Measurements from ENCODE around the gene MYLK. TPM values are rescaled to one million over a fixed set of nuclear protein-coding genes. Genes with fewer than 3 reads are reported as not detected.

The MYLK gene
- total and polyA plus RNA-seq, 4 donors: 17.1 to 158 (median 41.9) TPM

DNA sequence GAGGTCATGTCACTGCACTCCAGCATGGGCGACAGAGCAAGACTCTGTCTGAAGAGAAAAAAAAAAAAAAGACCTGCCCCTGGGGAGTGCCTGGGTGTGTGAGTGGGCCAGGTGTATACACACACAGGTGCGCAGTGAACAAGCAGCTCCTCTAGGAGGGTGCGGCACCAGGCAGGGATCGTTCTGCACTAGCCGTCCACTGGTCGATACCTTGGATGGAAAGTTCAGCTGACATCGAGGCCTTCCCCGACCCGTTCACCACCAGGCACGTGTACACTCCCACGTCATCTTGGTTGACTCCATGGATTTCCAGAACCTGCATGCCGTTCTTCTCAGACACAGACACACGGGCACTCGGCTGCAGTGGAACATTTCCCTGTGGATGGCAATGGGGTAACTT, 147.0 kb downstream of the MYLK start:
- TF ChIP-seq RAD21 (IDR thresholded peaks at IDR 0.05) (no peak), EGR1 (IDR thresholded peaks at IDR 0.05; ENCODE audit: low read depth in 2 of 2) (no peak), HNF4A (conservative IDR thresholded peaks at IDR 0.05) (no peak)
- TF ChIP-seq, protein P1, sequence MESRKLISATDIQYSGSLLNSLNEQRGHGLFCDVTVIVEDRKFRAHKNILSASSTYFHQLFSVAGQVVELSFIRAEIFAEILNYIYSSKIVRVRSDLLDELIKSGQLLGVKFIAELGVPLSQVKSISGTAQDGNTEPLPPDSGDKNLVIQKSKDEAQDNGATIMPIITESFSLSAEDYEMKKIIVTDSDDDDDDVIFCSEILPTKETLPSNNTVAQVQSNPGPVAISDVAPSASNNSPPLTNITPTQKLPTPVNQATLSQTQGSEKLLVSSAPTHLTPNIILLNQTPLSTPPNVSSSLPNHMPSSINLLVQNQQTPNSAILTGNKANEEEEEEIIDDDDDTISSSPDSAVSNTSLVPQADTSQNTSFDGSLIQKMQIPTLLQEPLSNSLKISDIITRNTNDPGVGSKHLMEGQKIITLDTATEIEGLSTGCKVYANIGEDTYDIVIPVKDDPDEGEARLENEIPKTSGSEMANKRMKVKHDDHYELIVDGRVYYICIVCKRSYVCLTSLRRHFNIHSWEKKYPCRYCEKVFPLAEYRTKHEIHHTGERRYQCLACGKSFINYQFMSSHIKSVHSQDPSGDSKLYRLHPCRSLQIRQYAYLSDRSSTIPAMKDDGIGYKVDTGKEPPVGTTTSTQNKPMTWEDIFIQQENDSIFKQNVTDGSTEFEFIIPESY (IDR thresholded peaks at IDR 0.05): no peak
- TF ChIP-seq, protein P2, sequence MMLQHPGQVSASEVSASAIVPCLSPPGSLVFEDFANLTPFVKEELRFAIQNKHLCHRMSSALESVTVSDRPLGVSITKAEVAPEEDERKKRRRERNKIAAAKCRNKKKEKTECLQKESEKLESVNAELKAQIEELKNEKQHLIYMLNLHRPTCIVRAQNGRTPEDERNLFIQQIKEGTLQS (IDR thresholded peaks at IDR 0.05): no peak
- Histone ChIP-seq H3K36me3 (ENCODE audit: control insufficient read depth in 4 of 4, insufficient read depth in 3 of 4, low read depth in 1 of 4, low read length in 3 of 4) (peaks cover 5 to 40% (median 33%) of the 10 kb centered on the region in 4 donors), H3K27ac (ENCODE audit: low read depth in 1 of 2, low read length in 2 of 2) (no peak overlapping the region), H3K27me3 (ENCODE audit: control insufficient read depth in 4 of 4, insufficient read depth in 4 of 4, low read length in 3 of 4) (no peaks in the 10 kb centered on the region), H3K9me3 (ENCODE audit: control insufficient read depth in 4 of 4, low read length in 3 of 4) (no peaks in the 10 kb centered on the region), H3K4me3 (ENCODE audit: low read depth in 1 of 3, low read length in 3 of 3) (no peak overlapping the region), H3K4me1 (ENCODE audit: control insufficient read depth in 4 of 4, insufficient read depth in 4 of 4, low read length in 3 of 4) (no peaks in the 10 kb centered on the region), H3K9ac (ENCODE audit: low read depth in 1 of 2, low read length in 2 of 2) (no peak overlapping the region)
- 97% methylated on average over 14 of the region's 14 CpGs for WGBS
- DNase-seq (ENCODE audit: low spot score): no peak

DNA sequence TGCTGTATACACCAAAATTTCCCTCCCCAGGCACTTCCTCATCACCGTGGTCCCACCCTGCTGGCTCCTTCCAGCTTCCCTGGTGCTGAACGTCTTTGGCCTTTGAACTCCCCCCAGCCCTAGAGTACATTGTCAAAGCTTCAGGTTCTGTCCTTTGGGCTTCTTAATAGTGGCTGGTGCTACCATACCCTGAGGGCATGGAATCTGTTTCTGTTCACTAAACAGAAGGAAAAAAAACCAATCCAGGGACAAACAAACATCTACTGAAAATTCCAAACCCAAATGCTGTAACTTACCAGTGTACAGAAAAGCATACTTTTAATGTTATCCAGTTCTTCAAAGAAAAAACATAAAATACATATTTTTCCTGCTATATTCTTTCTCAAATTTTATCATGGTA, 148.7 kb downstream of the MYLK start:
- H3K27ac ChIP-seq (ENCODE audit: low read depth in 1 of 2, low read length in 2 of 2): no peak overlapping the region
- WGBS: 72% methylated on average over 2 of the region's 2 CpGs
- no peaks in the 10 kb centered on the region for H3K9me3 ChIP-seq (ENCODE audit: control insufficient read depth in 4 of 4, low read length in 3 of 4)
- peaks cover 3 to 48% (median 36%) of the 10 kb centered on the region in 4 donors for H3K36me3 ChIP-seq (ENCODE audit: control insufficient read depth in 4 of 4, insufficient read depth in 3 of 4, low read depth in 1 of 4, low read length in 3 of 4)
- TF ChIP-seq SP1 (IDR thresholded peaks at IDR 0.05) (no peak), GABPA (IDR thresholded peaks at IDR 0.05 in 1 of 2, conservative IDR thresholded peaks at IDR 0.05 in 1 of 2) (no peak), FOXA2 (IDR thresholded peaks at IDR 0.05) (no peak), RAD21 (IDR thresholded peaks at IDR 0.05) (no peak), HNF4A (conservative IDR thresholded peaks at IDR 0.05) (no peak), TAF1 (conservative IDR thresholded peaks at IDR 0.05) (no peak), RXRA (IDR thresholded peaks at IDR 0.05) (no peak), EGR1 (IDR thresholded peaks at IDR 0.05; ENCODE audit: low read depth in 2 of 2) (no peak), NR2F2 (IDR thresholded peaks at IDR 0.05) (no peak), FOXA1 (IDR thresholded peaks at IDR 0.05) (no peak), HNF4G (IDR thresholded peaks at IDR 0.05) (no peak)
- TF ChIP-seq, protein P1 (IDR thresholded peaks at IDR 0.05): no peak
- no peaks in the 10 kb centered on the region for H3K4me1 ChIP-seq (ENCODE audit: control insufficient read depth in 4 of 4, insufficient read depth in 4 of 4, low read length in 3 of 4)
- H3K4me3 ChIP-seq (ENCODE audit: low read depth in 1 of 3, low read length in 3 of 3): no peak overlapping the region
- H3K27me3 ChIP-seq (ENCODE audit: control insufficient read depth in 4 of 4, insufficient read depth in 4 of 4, low read length in 3 of 4): no peaks in the 10 kb centered on the region
- no peak overlapping the region for H3K9ac ChIP-seq (ENCODE audit: low read depth in 1 of 2, low read length in 2 of 2)
- no peak for DNase-seq (ENCODE audit: low spot score)

DNA sequence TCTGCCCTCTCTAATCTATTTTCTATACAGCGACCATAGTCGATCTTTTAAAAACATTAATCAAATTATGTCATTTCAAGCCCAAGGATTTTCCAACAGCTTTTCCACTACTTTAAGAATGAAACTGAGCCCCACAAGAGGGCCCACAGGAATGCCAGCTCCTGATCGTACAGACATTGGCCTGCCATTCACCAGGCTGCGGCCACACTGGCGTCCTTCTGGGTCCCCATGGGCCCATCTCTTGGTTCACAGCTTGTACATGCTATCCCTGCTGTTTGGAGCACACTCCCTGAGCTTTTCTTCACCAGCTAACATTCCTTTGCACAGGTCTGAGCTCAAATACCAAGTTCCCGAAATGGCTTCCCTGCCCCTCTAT, 149.6 kb downstream of the MYLK start:
- no peaks in the 10 kb centered on the region for H3K4me1 ChIP-seq (ENCODE audit: control insufficient read depth in 4 of 4, insufficient read depth in 4 of 4, low read length in 3 of 4)
- H3K27me3 ChIP-seq (ENCODE audit: control insufficient read depth in 4 of 4, insufficient read depth in 4 of 4, low read length in 3 of 4): no peaks in the 10 kb centered on the region
- no peak overlapping the region for H3K4me3 ChIP-seq (ENCODE audit: low read depth in 1 of 3, low read length in 3 of 3)
- WGBS: 79% methylated on average over 6 of the region's 6 CpGs
- H3K27ac ChIP-seq (ENCODE audit: low read depth in 1 of 2, low read length in 2 of 2): no peak overlapping the region
- H3K9ac ChIP-seq (ENCODE audit: low read depth in 1 of 2, low read length in 2 of 2): no peak overlapping the region
- TF ChIP-seq RAD21 (IDR thresholded peaks at IDR 0.05) (no peak), HNF4A (conservative IDR thresholded peaks at IDR 0.05) (no peak), NR2F2 (IDR thresholded peaks at IDR 0.05) (no peak)
- H3K9me3 ChIP-seq (ENCODE audit: control insufficient read depth in 4 of 4, low read length in 3 of 4): no peaks in the 10 kb centered on the region
- no peak for DNase-seq (ENCODE audit: low spot score)
- H3K36me3 ChIP-seq (ENCODE audit: control insufficient read depth in 4 of 4, insufficient read depth in 3 of 4, low read depth in 1 of 4, low read length in 3 of 4): peaks cover 3 to 48% (median 35%) of the 10 kb centered on the region in 4 donors

All from liver (tissue), 9 donors.